ACC112 (cell line): ENCODE results near the gene CBX8.
A peak's percentile ranks its signal among the peaks of the same experiment; 100 is the strongest.

ENCODE experiments used
- H2AFZ ChIP-seq: fragments of 200-600 bp; sonication (generic); one replicate; pipeline ENCODE4 v1.6.0; 2017; ENCODE audit warnings: antibody characterized with exemption, low read length; ENCODE audit not compliant: unreplicated experiment
- H3K27ac ChIP-seq: fragments of 200-600 bp; sonication (generic); 2 replicates; pipeline ENCODE4 v1.5.1; 2014; ENCODE audit warnings: low read depth, mild to moderate bottlenecking, antibody characterized with exemption, low read length, moderate library complexity
- H3K27me3 ChIP-seq: fragments of 200-600 bp; sonication (generic); 2 replicates; pipeline ENCODE4 v1.6.1; 2014; ENCODE audit warnings: mild to moderate bottlenecking, antibody characterized with exemption, low read length, moderate library complexity, mixed read lengths; ENCODE audit not compliant: insufficient read depth
- H3K36me3 ChIP-seq: fragments of 200-600 bp; sonication (generic); 2 replicates; pipeline ENCODE4 v1.6.1; 2016; ENCODE audit warnings: mild to moderate bottlenecking, antibody characterized with exemption, low read length, moderate library complexity, mixed read lengths; ENCODE audit not compliant: insufficient read depth
- H3K4me1 ChIP-seq: fragments of 200-600 bp; sonication (generic); one replicate; pipeline ENCODE4 v1.6.1; 2016; ENCODE audit warnings: low read length, mixed read lengths; ENCODE audit not compliant: insufficient read depth, unreplicated experiment, control insufficient read depth
- H3K4me3 ChIP-seq: fragments of 200-600 bp; sonication (generic); 2 replicates; pipeline ENCODE4 v1.5.1; 2014; ENCODE audit warnings: mild to moderate bottlenecking, low read depth, low read length
- H3K79me2 ChIP-seq: fragments of 200-600 bp; sonication (generic); one replicate; pipeline ENCODE4 v1.6.0; 2016; ENCODE audit warnings: low read length; ENCODE audit not compliant: control insufficient read depth, unreplicated experiment, insufficient read depth

CBX8 gene

GRCh38 chr17:79810130-79811010 lies 13.5 kb upstream of the CBX8 start:
- Histone ChIP-seq H3K27ac (no peak overlapping the region), H3K27me3 (peaks cover 84% of the 10 kb centered on the region)

GRCh38 chr17:79809530-79810129 lies 12.8 kb upstream of the CBX8 start:
- no peaks in the 10 kb centered on the region for H3K36me3 ChIP-seq
- no peaks in the 10 kb centered on the region for H3K79me2 ChIP-seq
- no peak overlapping the region for H3K4me3 ChIP-seq
- peaks cover 85% of the 10 kb centered on the region for H3K27me3 ChIP-seq
- H3K4me1 ChIP-seq = peaks cover 15% of the 10 kb centered on the region
- peak overlapping the region; percentile 18 for H2AFZ ChIP-seq
- H3K27ac ChIP-seq = no peak overlapping the region

More at GRCh38 chr17:79810130-79811010, 13.5 kb upstream of the CBX8 start:
- H3K4me3 ChIP-seq = no peak overlapping the region
- H3K36me3 ChIP-seq = no peaks in the 10 kb centered on the region
- H3K79me2 ChIP-seq = no peaks in the 10 kb centered on the region
- H3K4me1 ChIP-seq = peaks cover 15% of the 10 kb centered on the region
- peak overlapping the region; percentile 18 for H2AFZ ChIP-seq

GRCh38 chr17:79808763-79809529 lies 12.1 kb upstream of the CBX8 start:
- Histone ChIP-seq H3K79me2 (no peaks in the 10 kb centered on the region), H3K36me3 (no peaks in the 10 kb centered on the region), H3K4me1 (peaks cover 15% of the 10 kb centered on the region), H3K27me3 (peaks cover 86% of the 10 kb centered on the region), H3K27ac (no peak overlapping the region), H3K4me3 (no peak overlapping the region), H2AFZ (no peak overlapping the region)

- H3K27ac ChIP-seq = no peak overlapping the region
Measured at GRCh38 chr17:79806863-79807720, 10.2 kb upstream of the CBX8 start.

GRCh38 chr17:79806446-79806760 lies 9.5 kb upstream of the CBX8 start:
- H3K4me3 ChIP-seq = no peak overlapping the region
- peaks cover 3% of the 10 kb centered on the region for H3K4me1 ChIP-seq
- H3K79me2 ChIP-seq = no peaks in the 10 kb centered on the region
- H3K36me3 ChIP-seq = no peaks in the 10 kb centered on the region
- H3K27ac ChIP-seq = no peak overlapping the region
- H2AFZ ChIP-seq = no peak overlapping the region
- peaks cover 94% of the 10 kb centered on the region for H3K27me3 ChIP-seq

More at GRCh38 chr17:79806863-79807720, 10.2 kb upstream of the CBX8 start:
- H3K4me3 ChIP-seq = no peak overlapping the region
- no peak overlapping the region for H2AFZ ChIP-seq
- H3K4me1 ChIP-seq = peaks cover 10% of the 10 kb centered on the region
- peaks cover 94% of the 10 kb centered on the region for H3K27me3 ChIP-seq
- no peaks in the 10 kb centered on the region for H3K79me2 ChIP-seq
- no peaks in the 10 kb centered on the region for H3K36me3 ChIP-seq

GRCh38 chr17:79804856-79805696 lies 8.2 kb upstream of the CBX8 start:
- H3K27ac ChIP-seq = no peak overlapping the region
- peaks cover 8% of the 10 kb centered on the region for H3K4me1 ChIP-seq
- H3K36me3 ChIP-seq = no peaks in the 10 kb centered on the region
- H3K79me2 ChIP-seq = no peaks in the 10 kb centered on the region
- no peak overlapping the region for H2AFZ ChIP-seq
- peaks cover 95% of the 10 kb centered on the region for H3K27me3 ChIP-seq
- H3K4me3 ChIP-seq = peak overlapping the region; percentile 58; the same call in 1 of the 2 replicates

- Histone ChIP-seq H3K27me3 (peaks cover 100% of the 10 kb centered on the region), H3K4me3 (peak overlapping the region; percentile 58), H3K36me3 (no peaks in the 10 kb centered on the region), H2AFZ (no peak overlapping the region), H3K4me1 (peaks cover 12% of the 10 kb centered on the region), H3K79me2 (no peaks in the 10 kb centered on the region), H3K27ac (no peak overlapping the region)
Measured at GRCh38 chr17:79803997-79804855, 7.3 kb upstream of the CBX8 start.

- Histone ChIP-seq H3K4me1 (peaks cover 19% of the 10 kb centered on the region), H3K79me2 (no peaks in the 10 kb centered on the region), H2AFZ (no peak overlapping the region), H3K36me3 (no peaks in the 10 kb centered on the region), H3K4me3 (peak overlapping the region; percentile 58; the same call in 1 of the 2 replicates), H3K27ac (no peak overlapping the region), H3K27me3 (peaks cover 100% of the 10 kb centered on the region)
Measured at GRCh38 chr17:79803421-79803996, 6.6 kb upstream of the CBX8 start.
